ENCODE measurements around the gene SETD1A.

DNA sequence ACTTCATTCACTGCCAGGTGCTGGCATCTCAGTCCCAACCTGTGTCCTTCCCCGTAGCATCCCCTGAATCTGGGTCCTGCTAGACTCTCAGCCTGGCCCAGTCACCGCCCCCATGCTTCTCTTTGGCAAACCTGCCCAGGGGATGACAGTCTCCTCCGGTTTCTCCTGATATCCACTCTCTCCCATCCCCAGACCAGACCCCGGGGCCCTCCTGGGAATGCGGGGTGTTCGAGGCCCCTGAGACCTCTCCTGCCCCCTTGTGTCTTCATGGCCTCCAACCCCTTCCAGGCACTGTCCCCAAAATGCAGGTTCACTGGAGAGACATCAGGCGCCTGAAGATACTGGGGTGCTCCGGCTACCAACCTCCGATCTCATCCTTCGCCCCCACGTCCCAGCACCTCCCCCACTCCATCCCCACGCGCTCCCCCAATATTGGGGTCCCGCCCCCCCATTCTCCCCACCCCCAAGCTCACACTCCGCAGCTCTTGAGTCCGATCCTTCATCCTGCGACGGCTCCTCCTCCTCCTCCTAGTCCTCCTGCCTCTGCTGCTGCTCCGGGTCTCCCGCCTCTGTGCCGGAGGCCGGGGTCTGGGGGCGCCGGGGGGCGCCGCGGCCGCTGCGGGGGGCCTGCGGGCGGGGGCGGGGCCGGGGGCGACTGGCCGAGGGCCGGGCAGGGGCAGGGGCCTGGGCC, 52.5 kb downstream of the SETD1A start:
- TF ChIP-seq EZH2 (IDR thresholded peaks at IDR 0.05; ENCODE audit: low read depth), result no peak
- TF ChIP-seq, protein P1, sequence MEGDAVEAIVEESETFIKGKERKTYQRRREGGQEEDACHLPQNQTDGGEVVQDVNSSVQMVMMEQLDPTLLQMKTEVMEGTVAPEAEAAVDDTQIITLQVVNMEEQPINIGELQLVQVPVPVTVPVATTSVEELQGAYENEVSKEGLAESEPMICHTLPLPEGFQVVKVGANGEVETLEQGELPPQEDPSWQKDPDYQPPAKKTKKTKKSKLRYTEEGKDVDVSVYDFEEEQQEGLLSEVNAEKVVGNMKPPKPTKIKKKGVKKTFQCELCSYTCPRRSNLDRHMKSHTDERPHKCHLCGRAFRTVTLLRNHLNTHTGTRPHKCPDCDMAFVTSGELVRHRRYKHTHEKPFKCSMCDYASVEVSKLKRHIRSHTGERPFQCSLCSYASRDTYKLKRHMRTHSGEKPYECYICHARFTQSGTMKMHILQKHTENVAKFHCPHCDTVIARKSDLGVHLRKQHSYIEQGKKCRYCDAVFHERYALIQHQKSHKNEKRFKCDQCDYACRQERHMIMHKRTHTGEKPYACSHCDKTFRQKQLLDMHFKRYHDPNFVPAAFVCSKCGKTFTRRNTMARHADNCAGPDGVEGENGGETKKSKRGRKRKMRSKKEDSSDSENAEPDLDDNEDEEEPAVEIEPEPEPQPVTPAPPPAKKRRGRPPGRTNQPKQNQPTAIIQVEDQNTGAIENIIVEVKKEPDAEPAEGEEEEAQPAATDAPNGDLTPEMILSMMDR (conservative IDR thresholded peaks at IDR 0.05), result no peak

Data from PC-9 (cell line).